ENCODE results near the gene SF3B5. TPM values are rescaled to one million over a fixed set of nuclear protein-coding genes. Genes with fewer than 3 reads are reported as not detected.
"Not testable (repeated sequence)": the region's sequence is repeated elsewhere in the genome, so short reads cannot be mapped to it uniquely, and the experiment has no call there.

Gene SF3B5
- total and polyA plus RNA-seq, 4 experiments from 2014 or later = 87.2 to 379 (median 215) TPM

GRCh38 chr6:144082412-144082811, 13.0 kb downstream of the SF3B5 start:
- CTCF ChIA-PET (ENCODE audit: partially characterized antibody); H3K27me3 ChIP-seq (ENCODE audit: insufficient read depth, low read length); H3K4me3 ChIP-seq (ENCODE audit: low read length in 2 of 2); H3K9me3 ChIP-seq (ENCODE audit: control insufficient read depth in 1 of 2, low read length in 2 of 2); H3K27me3 Mint-ChIP-seq; H3K36me3 ChIP-seq (ENCODE audit: insufficient read depth, low read length); POLR2A ChIA-PET (ENCODE audit: partially characterized antibody); H3K4me1 ChIP-seq (ENCODE audit: insufficient read depth, low read length); DNase-seq; H3K36me3 Mint-ChIP-seq; H3K27ac Mint-ChIP-seq; H3K27ac ChIP-seq (ENCODE audit: low read depth, low read length); H3K4me3 Mint-ChIP-seq; H3K9me3 Mint-ChIP-seq; intact Hi-C loops (cut with micrococcal nuclease); H3K4me1 Mint-ChIP-seq: not testable (repeated sequence)

- DNase-seq = no peak
- Mint-ChIP-seq H3K27ac (no peak overlapping the region), H3K9me3 (no peaks in the 10 kb centered on the region), H3K36me3 (no peaks in the 10 kb centered on the region), H3K4me3 (no peak overlapping the region), H3K4me1 (no peaks in the 10 kb centered on the region), H3K27me3 (no peaks in the 10 kb centered on the region)
- no peaks in the 10 kb centered on the region for H3K36me3 ChIP-seq (ENCODE audit: insufficient read depth, low read length)
- H3K9me3 ChIP-seq (ENCODE audit: control insufficient read depth in 1 of 2, low read length in 2 of 2) = no peaks in the 10 kb centered on the region
- H3K4me3 ChIP-seq (ENCODE audit: low read length in 2 of 2) = no peak overlapping the region
- H3K27ac ChIP-seq (ENCODE audit: low read depth, low read length) = no peak overlapping the region
- POLR2A ChIA-PET (ENCODE audit: partially characterized antibody) = interaction anchor here (1.1 kb wide), 1 partner anchor 14 kb away, joined by 3 read pairs; no protein-coding TSS in a partner anchor
- CTCF ChIA-PET (ENCODE audit: partially characterized antibody) = no interaction called here
- intact Hi-C loops (cut with micrococcal nuclease) = no loop called here
- H3K4me1 ChIP-seq (ENCODE audit: insufficient read depth, low read length) = no peaks in the 10 kb centered on the region
- no peaks in the 10 kb centered on the region for H3K27me3 ChIP-seq (ENCODE audit: insufficient read depth, low read length)
These were observed 17.5 kb downstream of the SF3B5 start for GRCh38 chr6:144077871-144078270.

- no peak for DNase-seq
- Histone ChIP-seq H3K36me3 (ENCODE audit: insufficient read depth, low read length) (no peaks in the 10 kb centered on the region), H3K27me3 (ENCODE audit: insufficient read depth, low read length) (no peaks in the 10 kb centered on the region), H3K4me1 (ENCODE audit: insufficient read depth, low read length) (no peaks in the 10 kb centered on the region), H3K27ac (ENCODE audit: low read depth, low read length) (no peak overlapping the region), H3K4me3 (ENCODE audit: low read length in 2 of 2) (no peak overlapping the region), H3K9me3 (ENCODE audit: control insufficient read depth in 1 of 2, low read length in 2 of 2) (no peaks in the 10 kb centered on the region)
- ChIA-PET CTCF (ENCODE audit: partially characterized antibody) (no interaction called here), POLR2A (ENCODE audit: partially characterized antibody) (interaction anchor here (1.8 kb wide), 1 partner anchor 12 kb away, joined by 5 read pairs; no protein-coding TSS in a partner anchor)
- Mint-ChIP-seq H3K9me3 (peaks cover 0 to 1% (median 0%) of the 10 kb centered on the region in 8 donors), H3K4me3 (no peak overlapping the region), H3K27ac (no peak overlapping the region), H3K36me3 (no peaks in the 10 kb centered on the region), H3K27me3 (no peaks in the 10 kb centered on the region), H3K4me1 (no peaks in the 10 kb centered on the region)
- intact Hi-C loops (cut with micrococcal nuclease) = no loop called here
These were observed 19.5 kb downstream of the SF3B5 start for GRCh38 chr6:144075875-144076274.

GRCh38 chr6:144075187-144075586, 20.2 kb downstream of the SF3B5 start:
- H3K4me1 Mint-ChIP-seq = no peaks in the 10 kb centered on the region
- Histone ChIP-seq H3K27ac (ENCODE audit: low read depth, low read length) (no peak overlapping the region), H3K9me3 (ENCODE audit: control insufficient read depth in 1 of 2, low read length in 2 of 2) (no peaks in the 10 kb centered on the region), H3K27me3 (ENCODE audit: insufficient read depth, low read length) (no peaks in the 10 kb centered on the region), H3K4me3 (ENCODE audit: low read length in 2 of 2) (no peak overlapping the region), H3K36me3 (ENCODE audit: insufficient read depth, low read length) (no peaks in the 10 kb centered on the region), H3K4me1 (ENCODE audit: insufficient read depth, low read length) (no peaks in the 10 kb centered on the region)
- ChIA-PET POLR2A (ENCODE audit: partially characterized antibody) (interaction anchor here (1.8 kb wide), 1 partner anchor 11 kb away, joined by 5 read pairs; no protein-coding TSS in a partner anchor), CTCF (ENCODE audit: partially characterized antibody) (no interaction called here)
- H3K27ac Mint-ChIP-seq = no peak overlapping the region
- no peak for DNase-seq
- no peak overlapping the region for H3K4me3 Mint-ChIP-seq
- H3K36me3 Mint-ChIP-seq = no peaks in the 10 kb centered on the region
- H3K9me3 Mint-ChIP-seq = peaks cover 0 to 2% (median 0%) of the 10 kb centered on the region in 8 donors
- H3K27me3 Mint-ChIP-seq = no peaks in the 10 kb centered on the region
- intact Hi-C loops (cut with micrococcal nuclease) = no loop called here

GRCh38 chr6:144073024-144073423, 22.3 kb downstream of the SF3B5 start:
- Mint-ChIP-seq H3K4me1 (no peaks in the 10 kb centered on the region), H3K4me3 (no peak overlapping the region), H3K9me3 (peaks cover 0 to 2% (median 0%) of the 10 kb centered on the region in 8 donors), H3K36me3 (no peaks in the 10 kb centered on the region), H3K27me3 (no peaks in the 10 kb centered on the region), H3K27ac (no peak overlapping the region)
- no peak for DNase-seq
- H3K27me3 ChIP-seq (ENCODE audit: insufficient read depth, low read length) = no peaks in the 10 kb centered on the region
- H3K4me3 ChIP-seq (ENCODE audit: low read length in 2 of 2) = no peak overlapping the region
- no peaks in the 10 kb centered on the region for H3K9me3 ChIP-seq (ENCODE audit: control insufficient read depth in 1 of 2, low read length in 2 of 2)
- intact Hi-C loops (cut with micrococcal nuclease) = no loop called here
- H3K27ac ChIP-seq (ENCODE audit: low read depth, low read length) = no peak overlapping the region
- H3K36me3 ChIP-seq (ENCODE audit: insufficient read depth, low read length) = no peaks in the 10 kb centered on the region
- CTCF ChIA-PET (ENCODE audit: partially characterized antibody) = interaction anchor here (0.9 kb wide), 1 partner anchor 9 kb away, joined by 3 read pairs; no protein-coding TSS in a partner anchor
- POLR2A ChIA-PET (ENCODE audit: partially characterized antibody) = interaction anchor here (1.1 kb wide), 1 partner anchor 18 kb away, joined by 3 read pairs; no protein-coding TSS in a partner anchor
- H3K4me1 ChIP-seq (ENCODE audit: insufficient read depth, low read length) = no peaks in the 10 kb centered on the region

- POLR2A ChIA-PET (ENCODE audit: partially characterized antibody) = no interaction called here
- CTCF ChIA-PET (ENCODE audit: partially characterized antibody) = no interaction called here
These were observed 25.9 kb downstream of the SF3B5 start for GRCh38 chr6:144069506-144069905.

GRCh38 chr6:144068794-144069193, 26.6 kb downstream of the SF3B5 start:
- no peaks in the 10 kb centered on the region for H3K36me3 ChIP-seq (ENCODE audit: insufficient read depth, low read length)
- H3K4me3 ChIP-seq (ENCODE audit: low read length in 2 of 2) = no peak overlapping the region
- Mint-ChIP-seq H3K4me3 (no peak overlapping the region), H3K27me3 (no peaks in the 10 kb centered on the region), H3K4me1 (peaks cover 13 to 22% (median 16%) of the 10 kb centered on the region in 4 donors), H3K27ac (peak overlapping the region in 1 of 7 donors; percentile 10), H3K9me3 (peaks cover 0 to 2% (median 0%) of the 10 kb centered on the region in 8 donors), H3K36me3 (peaks cover 0 to under 1% of the 10 kb centered on the region in 2 donors)
- H3K4me1 ChIP-seq (ENCODE audit: insufficient read depth, low read length) = peaks cover 9% of the 10 kb centered on the region
- no peak overlapping the region for H3K27ac ChIP-seq (ENCODE audit: low read depth, low read length)
- DNase-seq = no peak
- CTCF ChIA-PET (ENCODE audit: partially characterized antibody) = no interaction called here
- intact Hi-C loops (cut with micrococcal nuclease) = loop anchor here (10.0 kb wide), 2 partner anchors 54 to 124 kb away; no protein-coding TSS in a partner anchor
- H3K27me3 ChIP-seq (ENCODE audit: insufficient read depth, low read length) = no peaks in the 10 kb centered on the region
- no peaks in the 10 kb centered on the region for H3K9me3 ChIP-seq (ENCODE audit: control insufficient read depth in 1 of 2, low read length in 2 of 2)
- POLR2A ChIA-PET (ENCODE audit: partially characterized antibody) = no interaction called here

More at GRCh38 chr6:144069506-144069905, 25.9 kb downstream of the SF3B5 start:
- H3K27me3 Mint-ChIP-seq = no peaks in the 10 kb centered on the region
- H3K4me1 Mint-ChIP-seq = peaks cover 12 to 22% (median 16%) of the 10 kb centered on the region in 4 donors
- intact Hi-C loops (cut with micrococcal nuclease) = loop anchor here (10.0 kb wide), 2 partner anchors 55 to 125 kb away; no protein-coding TSS in a partner anchor
- H3K36me3 Mint-ChIP-seq = no peaks in the 10 kb centered on the region
- Histone ChIP-seq H3K36me3 (ENCODE audit: insufficient read depth, low read length) (no peaks in the 10 kb centered on the region), H3K9me3 (ENCODE audit: control insufficient read depth in 1 of 2, low read length in 2 of 2) (no peaks in the 10 kb centered on the region), H3K27me3 (ENCODE audit: insufficient read depth, low read length) (no peaks in the 10 kb centered on the region), H3K4me1 (ENCODE audit: insufficient read depth, low read length) (peaks cover 9% of the 10 kb centered on the region), H3K27ac (ENCODE audit: low read depth, low read length) (no peak overlapping the region), H3K4me3 (ENCODE audit: low read length in 2 of 2) (no peak overlapping the region)
- no peak for DNase-seq
- H3K4me3 Mint-ChIP-seq = no peak overlapping the region
- no peak overlapping the region for H3K27ac Mint-ChIP-seq
- H3K9me3 Mint-ChIP-seq = peaks cover 0 to 2% (median 0%) of the 10 kb centered on the region in 8 donors

All from CD4-positive, alpha-beta memory T cell (primary cell).